ENCODE measurements around the gene WDR90. TPM values are rescaled to one million over a fixed set of nuclear protein-coding genes. Genes with fewer than 3 reads are reported as not detected.

The WDR90 gene
- total RNA-seq, 1 experiment from 2014 or later, result 68.2 TPM

- H4K20me1 ChIP-seq (ENCODE audit: control insufficient read depth, insufficient read depth, insufficient read length), result no peaks in the 10 kb centered on the region
- no peak overlapping the region for H3K18ac ChIP-seq (ENCODE audit: insufficient read length, low read depth, low read length)
- H3K4ac ChIP-seq (ENCODE audit: low read depth, low read length), result no peak overlapping the region
- H2BK120ac ChIP-seq (ENCODE audit: low read depth, low read length, poor library complexity, severe bottlenecking), result no peak overlapping the region
- H2BK5ac ChIP-seq (ENCODE audit: insufficient read length, low read length), result no peak overlapping the region
- H2BK12ac ChIP-seq (ENCODE audit: insufficient read length, low read depth, low read length), result no peak overlapping the region
- TF ChIP-seq CTCF (conservative IDR thresholded peaks at IDR 0.05), result peak; percentile 99
- no peaks in the 10 kb centered on the region for H3K9me3 ChIP-seq (ENCODE audit: control insufficient read depth, low read depth, low read length)
- no peak overlapping the region for H3K23ac ChIP-seq (ENCODE audit: insufficient read length, low read depth, low read length)
- H3K79me1 ChIP-seq (ENCODE audit: insufficient read depth, low read depth, low read length, poor library complexity, severe bottlenecking), result no peaks in the 10 kb centered on the region
- no peak overlapping the region for H4K5ac ChIP-seq (ENCODE audit: insufficient read length, low read depth, low read length)
- no peaks in the 10 kb centered on the region for H3K4me1 ChIP-seq (ENCODE audit: insufficient read depth, low read length)
- no peak overlapping the region for H4K91ac ChIP-seq (ENCODE audit: insufficient read length, low read depth, low read length)
- H3K23me2 ChIP-seq (ENCODE audit: insufficient read length, low read depth, low read length, poor library complexity, severe bottlenecking), result peaks cover 8% of the 10 kb centered on the region
- Mint-ChIP-seq H3K27ac (no peak overlapping the region), H3K9me3 (peaks cover 0 to 2% of the 10 kb centered on the region in 2 experiments; a peak in 2 of 5 replicates), H3K36me3 (ENCODE audit: insufficient read depth in 1 of 3, low read depth in 3 of 3) (no peaks in the 10 kb centered on the region), H3K4me3 (no peak overlapping the region), H3K27me3 (ENCODE audit: low read depth) (peaks cover 77% of the 10 kb centered on the region), H3K4me1 (peaks cover 9 to 14% of the 10 kb centered on the region in 2 experiments)
- no peak overlapping the region for H3K14ac ChIP-seq (ENCODE audit: insufficient read depth, low read length)
- no peak overlapping the region for H4K8ac ChIP-seq (replicated peaks; ENCODE audit: insufficient read length, low read depth, low read length)
- H3K27me3 ChIP-seq (ENCODE audit: insufficient read depth, low read length), result peaks cover 19% of the 10 kb centered on the region; the same call in 1 of the 2 replicates
- no peak overlapping the region for H2BK15ac ChIP-seq (ENCODE audit: low read depth, low read length)
- no peak overlapping the region for H3T11ph ChIP-seq (ENCODE audit: low read length)
- H2BK20ac ChIP-seq (ENCODE audit: low read depth, low read length, poor library complexity, severe bottlenecking), result no peak overlapping the region
- no peak overlapping the region for H2AFZ ChIP-seq (ENCODE audit: low read length)
- H3K9ac ChIP-seq (ENCODE audit: extremely low read depth, insufficient read length, low read length), result no peak overlapping the region
- WGBS (ENCODE audit: extremely low coverage, insufficient read length, low lambda C conversion rate), result no CpG with 5 or more reads among the region's 25 CpGs
- no peak overlapping the region for H2AK5ac ChIP-seq (ENCODE audit: insufficient read length, low read length)
- DNase-seq, result peak; percentile 85
- H3K56ac ChIP-seq (ENCODE audit: insufficient read length, low read depth, low read length), result no peak overlapping the region
- H3K27ac ChIP-seq (ENCODE audit: insufficient read length, low read depth, low read length), result no peak overlapping the region
- H3K79me2 ChIP-seq (ENCODE audit: insufficient read depth, low read length), result no peaks in the 10 kb centered on the region
- no peak overlapping the region for H3K4me2 ChIP-seq (ENCODE audit: insufficient read depth, insufficient read length, low read length)
Observed at GRCh38 chr16:711548-712320, 62.6 kb downstream of the WDR90 start.
